Ovary (tissue), 9 donors: Measurements from ENCODE around the gene LBH. TPM values are rescaled to one million over a fixed set of nuclear protein-coding genes. Genes with fewer than 3 reads are reported as not detected.

ENCODE experiments used
- DNase-seq, 5 donors: peaks; one replicate each; pipeline ENCODE4 v3.0.0-alpha.2; 2019 to 2020
- H3K27ac ChIP-seq, 2 donors: fragments of 200-600 bp; one replicate each; pipeline versions ENCODE4 v1.5.1 to v1.8.0; 2019 to 2022
- H3K27me3 ChIP-seq: fragments of 200-600 bp; one replicate; pipeline ENCODE4 v1.8.0; 2022
- H3K36me3 ChIP-seq: fragments of 200-600 bp; sonication (generic); one replicate; pipeline ENCODE4 v1.5.1; 2019
- H3K4me1 ChIP-seq: one replicate; pipeline ENCODE4 v1.8.1; 2013; ENCODE audit warnings: mild to moderate bottlenecking, moderate library complexity; ENCODE audit not compliant: insufficient read depth
- H3K4me3 ChIP-seq: fragments of 200-600 bp; sonication (generic); one replicate; pipeline ENCODE4 v1.5.1; 2017
- H3K9me3 ChIP-seq, 2 donors: fragments of 200-600 bp in 1 of 2; sonication (generic) in 1 of 2; one replicate each; pipeline versions ENCODE4 v1.5.1 to v1.8.1; 2013 to 2019; ENCODE audit warnings: mild to moderate bottlenecking in 1 of 2, moderate library complexity in 1 of 2
- EP300 ChIP-seq: sonication (generic); formaldehyde crosslinking; IDR thresholded peaks from one replicate; pipeline ENCODE4 v1.6.1; 2017; ENCODE audit warnings: antibody characterized with exemption
- POLR2A ChIP-seq: fragments of 450-650 bp; IDR thresholded peaks from one replicate; pipeline ENCODE4 v1.6.1; 2017; ENCODE audit warnings: antibody characterized with exemption, mild to moderate bottlenecking, moderate library complexity
- WGBS, 3 donors: extraction: QIAGEN DNeasy Blood & Tissue Kit in 1 of 3; methylation state at CpG; one replicate each; pipeline versions ENCODE4 v1.1.5 to v1.1.7; 2013 to 2017; 5-methylcytosine and 5-hydroxymethylcytosine counted together
- intact Hi-C, 4 donors: fragments of 100-400 bp; cut with DNase I; formaldehyde crosslinking; loops; one replicate each; pipeline versions ENCODE4 v1.11.0 to v1.15.1; 2022 to 2023
- polyA plus RNA-seq, 2 donors: library from polyadenylated mRNA; stranded (reverse); fragments of 200-250 nt in 1 of 2; fragments of 350-450 nt in 1 of 2; fragmentation: Illumina TruSeq in 1 of 2; extraction: RNeasy Lipid Tissue Mini Kit (QIAGEN cat#74804) in 1 of 2; gene quantifications; one replicate each; pipeline ENCODE4 v1.2.3, GENCODE V29; 2013 to 2014
- total RNA-seq, 7 donors: library from RNA; depleted of rRNA in 2 of 7; stranded (reverse); fragments of >200 nt in 2 of 7; fragmentation: NEBNext Ultra II Directional in 3 of 7; extraction: Animal tissue kit (Norgen Biotek cat#: 25700) in 3 of 7; gene quantifications; one replicate each; pipeline versions ENCODE4 v1.1.0 to v1.2.4, GENCODE V29; 2016 to 2023
- TF ChIP-seq, protein P1 (sequence below), 3 donors: fragments of 450-650 bp in 2 of 3; fragments of 200-600 bp in 1 of 3; IDR thresholded peaks; one replicate each; pipeline versions ENCODE4 v1.5.1 to v1.8.0; 2016 to 2022; ENCODE audit warnings: antibody characterized with exemption in 3 of 3, mild to moderate bottlenecking in 1 of 3
- donor health status: DM: no; HTN: no; CAD: no; lungs with moderate emphysema.
- donor health status: DM: no; HTN: no; CAD: no.
- donor health status: Bipolar disorder and iron deficiency.
- donor health status: DM: yes; HTN: yes; CAD: no.
- donor health status: DM: no; HTN: no; CAD: no.
- donor health status: DM: yes; HTN: yes; CAD: no.

The LBH gene
- total and polyA plus RNA-seq, 9 donors = 50.4 to 260 (median 110) TPM

DNA sequence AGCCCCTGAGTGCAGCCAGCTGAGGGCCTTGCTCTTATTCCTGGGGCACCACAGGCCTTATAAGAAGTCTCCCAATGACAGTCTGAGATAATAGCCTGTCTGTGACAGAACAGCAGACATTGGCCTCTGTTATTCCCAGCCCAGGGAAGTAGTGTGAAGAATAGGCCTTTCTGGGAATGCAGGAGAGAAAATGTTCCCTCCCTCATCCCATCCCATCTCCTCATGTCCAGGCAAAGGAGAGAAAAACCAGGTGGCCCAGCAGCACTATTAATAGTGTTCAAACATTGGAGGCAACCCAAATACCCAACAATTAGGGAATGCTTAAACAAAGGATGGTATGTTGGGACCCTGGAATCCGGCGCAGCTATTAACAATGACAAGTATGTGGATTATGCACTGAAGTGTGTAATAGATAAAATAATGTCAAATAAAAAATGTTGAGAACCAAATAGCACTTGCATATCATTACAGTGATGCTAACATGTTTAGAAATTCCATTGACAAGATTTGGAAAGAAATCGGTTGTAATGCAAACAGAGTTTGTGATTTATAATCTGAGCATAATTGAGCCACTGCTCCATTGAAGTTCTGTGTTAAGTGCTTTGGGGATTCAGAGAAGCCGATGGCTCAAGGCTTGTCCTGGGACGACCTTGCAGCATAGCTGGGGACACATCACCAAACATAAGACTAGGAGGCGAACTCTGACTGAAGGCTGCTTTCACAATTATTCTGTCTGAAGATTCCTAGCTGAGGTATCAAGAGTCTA lies 69.3 kb downstream of the LBH start:
- WGBS, 3 donors = 10 to 21% (median 15%) methylated on average over 6 of the region's 6 CpGs
- Histone ChIP-seq H3K4me1 (peaks cover 4% of the 10 kb centered on the region), H3K27me3 (no peaks in the 10 kb centered on the region), H3K27ac (no peak overlapping the region), H3K4me3 (no peak overlapping the region), H3K9me3 (no peaks in the 10 kb centered on the region), H3K36me3 (no peaks in the 10 kb centered on the region)
- intact Hi-C loops = no loop called here
- DNase-seq = peak in 1 of 5 donors; percentile 26
- TF ChIP-seq EP300 (no peak), POLR2A (no peak)
- TF ChIP-seq, protein P1, sequence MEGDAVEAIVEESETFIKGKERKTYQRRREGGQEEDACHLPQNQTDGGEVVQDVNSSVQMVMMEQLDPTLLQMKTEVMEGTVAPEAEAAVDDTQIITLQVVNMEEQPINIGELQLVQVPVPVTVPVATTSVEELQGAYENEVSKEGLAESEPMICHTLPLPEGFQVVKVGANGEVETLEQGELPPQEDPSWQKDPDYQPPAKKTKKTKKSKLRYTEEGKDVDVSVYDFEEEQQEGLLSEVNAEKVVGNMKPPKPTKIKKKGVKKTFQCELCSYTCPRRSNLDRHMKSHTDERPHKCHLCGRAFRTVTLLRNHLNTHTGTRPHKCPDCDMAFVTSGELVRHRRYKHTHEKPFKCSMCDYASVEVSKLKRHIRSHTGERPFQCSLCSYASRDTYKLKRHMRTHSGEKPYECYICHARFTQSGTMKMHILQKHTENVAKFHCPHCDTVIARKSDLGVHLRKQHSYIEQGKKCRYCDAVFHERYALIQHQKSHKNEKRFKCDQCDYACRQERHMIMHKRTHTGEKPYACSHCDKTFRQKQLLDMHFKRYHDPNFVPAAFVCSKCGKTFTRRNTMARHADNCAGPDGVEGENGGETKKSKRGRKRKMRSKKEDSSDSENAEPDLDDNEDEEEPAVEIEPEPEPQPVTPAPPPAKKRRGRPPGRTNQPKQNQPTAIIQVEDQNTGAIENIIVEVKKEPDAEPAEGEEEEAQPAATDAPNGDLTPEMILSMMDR (IDR thresholded peaks at IDR 0.05) = no peak

DNA sequence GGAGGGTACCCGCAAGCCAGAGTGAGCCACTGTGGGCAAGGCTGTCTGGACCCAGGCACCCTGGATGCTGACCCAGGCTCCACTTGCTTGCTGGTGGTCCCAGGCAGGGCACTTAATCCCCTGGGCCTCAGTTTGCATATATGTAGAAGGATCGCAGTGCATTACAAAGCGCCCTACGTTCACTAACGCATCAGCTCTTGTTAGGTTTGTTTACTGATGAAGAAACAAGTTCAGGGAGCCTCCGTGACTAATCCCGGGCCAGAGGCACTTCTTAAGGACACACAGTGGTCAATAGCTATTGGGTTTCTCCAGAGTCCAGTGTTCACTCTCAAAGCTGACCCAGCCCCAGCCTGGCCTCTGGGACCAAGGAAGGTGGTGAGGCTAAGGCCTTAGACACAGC lies 70.2 kb downstream of the LBH start:
- Histone ChIP-seq H3K9me3 (no peaks in the 10 kb centered on the region), H3K4me1 (peaks cover 4% of the 10 kb centered on the region), H3K27me3 (no peaks in the 10 kb centered on the region), H3K27ac (no peak overlapping the region), H3K36me3 (no peaks in the 10 kb centered on the region), H3K4me3 (no peak overlapping the region)
- 88 to 90% (median 88%) methylated on average over 7 of the region's 7 CpGs for WGBS, 3 donors
- intact Hi-C loops = no loop called here
- no peak for DNase-seq
- TF ChIP-seq EP300 = no peak
- TF ChIP-seq, protein P1 (IDR thresholded peaks at IDR 0.05) = no peak
- no peak for TF ChIP-seq POLR2A

DNA sequence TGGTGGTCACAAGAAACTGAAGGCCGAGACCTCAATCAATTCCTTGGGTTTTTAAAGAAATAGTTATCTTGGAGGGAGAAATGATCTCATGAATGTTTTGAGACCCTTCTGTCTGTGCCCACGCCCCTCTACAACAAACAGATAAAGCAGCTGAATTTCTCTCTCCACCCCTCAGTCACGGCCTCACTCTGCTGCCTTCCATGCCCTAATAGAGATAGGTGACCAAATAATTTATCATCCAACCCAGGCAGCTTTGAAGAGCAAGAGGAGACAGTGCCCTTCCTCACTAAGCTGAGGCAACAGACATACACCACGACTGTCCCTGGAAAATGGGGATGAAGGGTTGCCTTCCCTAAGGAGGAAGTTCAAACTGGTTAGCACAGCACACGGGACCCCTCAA lies 71.2 kb downstream of the LBH start:
- intact Hi-C loops = no loop called here
- H3K27me3 ChIP-seq = no peaks in the 10 kb centered on the region
- H3K9me3 ChIP-seq = no peaks in the 10 kb centered on the region
- no peak overlapping the region for H3K27ac ChIP-seq
- H3K4me3 ChIP-seq = no peak overlapping the region
- 88 to 91% (median 89%) methylated on average over 5 of the region's 5 CpGs for WGBS, 3 donors
- no peak for DNase-seq
- H3K36me3 ChIP-seq = no peaks in the 10 kb centered on the region
- peaks cover 4% of the 10 kb centered on the region for H3K4me1 ChIP-seq
- TF ChIP-seq POLR2A = no peak
- TF ChIP-seq, protein P1 (IDR thresholded peaks at IDR 0.05) = no peak
- no peak for TF ChIP-seq EP300

DNA sequence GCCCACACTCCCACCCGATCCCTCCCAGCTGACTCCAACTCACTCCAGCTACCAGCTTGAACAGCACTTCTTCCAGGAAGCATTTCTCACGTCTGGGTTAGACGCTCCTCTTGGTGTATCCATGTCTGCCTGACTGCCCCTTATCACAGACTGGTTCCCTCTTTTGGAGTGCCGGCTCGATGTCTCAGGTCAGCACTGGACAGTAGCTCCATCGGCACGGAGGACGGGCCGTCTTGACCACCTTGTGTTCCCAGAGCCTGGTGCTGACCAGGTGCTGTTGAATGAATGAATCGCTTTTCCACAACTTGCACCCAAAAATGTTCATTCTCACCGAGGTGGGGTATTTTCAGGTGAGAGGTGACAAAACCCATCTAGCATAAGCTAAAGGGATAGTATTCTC lies 71.8 kb downstream of the LBH start:
- TF ChIP-seq, protein P1 (IDR thresholded peaks at IDR 0.05) = no peak
- TF ChIP-seq POLR2A (no peak), EP300 (no peak)
- Histone ChIP-seq H3K9me3 (no peaks in the 10 kb centered on the region), H3K4me3 (no peak overlapping the region), H3K27ac (no peak overlapping the region), H3K4me1 (peaks cover 4% of the 10 kb centered on the region), H3K36me3 (no peaks in the 10 kb centered on the region), H3K27me3 (no peaks in the 10 kb centered on the region)
- no peak for DNase-seq
- 91 to 94% (median 92%) methylated on average over 11 of the region's 11 CpGs for WGBS, 3 donors
- intact Hi-C loops = no loop called here
